ENCODE results near the gene MCC.

DNA sequence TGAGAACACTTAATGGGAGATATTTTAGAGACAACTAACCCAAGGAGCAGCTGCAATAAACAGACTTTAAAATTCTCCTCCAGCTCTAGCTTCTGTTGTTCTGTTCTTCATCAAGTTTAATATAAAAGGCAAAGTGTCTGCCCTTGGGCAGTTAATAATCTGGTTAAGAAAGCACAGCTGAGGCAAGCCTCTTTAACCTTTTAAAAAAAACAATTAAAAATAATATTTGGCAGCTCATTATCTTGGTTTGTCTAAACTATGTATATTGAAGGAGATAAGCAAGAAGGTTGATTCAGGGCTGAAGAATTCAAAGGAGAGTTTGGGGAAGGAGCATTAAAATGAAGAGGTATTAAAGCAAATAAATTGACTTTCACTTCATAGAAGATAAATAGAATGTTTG, 128.8 kb downstream of the MCC start:
- TF ChIP-seq, protein P1, sequence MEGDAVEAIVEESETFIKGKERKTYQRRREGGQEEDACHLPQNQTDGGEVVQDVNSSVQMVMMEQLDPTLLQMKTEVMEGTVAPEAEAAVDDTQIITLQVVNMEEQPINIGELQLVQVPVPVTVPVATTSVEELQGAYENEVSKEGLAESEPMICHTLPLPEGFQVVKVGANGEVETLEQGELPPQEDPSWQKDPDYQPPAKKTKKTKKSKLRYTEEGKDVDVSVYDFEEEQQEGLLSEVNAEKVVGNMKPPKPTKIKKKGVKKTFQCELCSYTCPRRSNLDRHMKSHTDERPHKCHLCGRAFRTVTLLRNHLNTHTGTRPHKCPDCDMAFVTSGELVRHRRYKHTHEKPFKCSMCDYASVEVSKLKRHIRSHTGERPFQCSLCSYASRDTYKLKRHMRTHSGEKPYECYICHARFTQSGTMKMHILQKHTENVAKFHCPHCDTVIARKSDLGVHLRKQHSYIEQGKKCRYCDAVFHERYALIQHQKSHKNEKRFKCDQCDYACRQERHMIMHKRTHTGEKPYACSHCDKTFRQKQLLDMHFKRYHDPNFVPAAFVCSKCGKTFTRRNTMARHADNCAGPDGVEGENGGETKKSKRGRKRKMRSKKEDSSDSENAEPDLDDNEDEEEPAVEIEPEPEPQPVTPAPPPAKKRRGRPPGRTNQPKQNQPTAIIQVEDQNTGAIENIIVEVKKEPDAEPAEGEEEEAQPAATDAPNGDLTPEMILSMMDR (IDR thresholded peaks at IDR 0.05) = no peak
- TF ChIP-seq POLR2A (IDR thresholded peaks at IDR 0.05) = no peak
